ENCODE results near the gene SLK.

SLK gene

GRCh38 chr10:103941801-103942200, 25.1 kb upstream of the SLK start:
- in situ Hi-C loops (cut with MboI; ENCODE audit: low sequenced_read_pairs) = no loop called here

GRCh38 chr10:103942866-103943265, 24.1 kb upstream of the SLK start:
- in situ Hi-C loops (cut with MboI; ENCODE audit: low sequenced_read_pairs) = no loop called here

GRCh38 chr10:103947799-103948516, 19.0 kb upstream of the SLK start:
- in situ Hi-C loops (cut with MboI; ENCODE audit: low sequenced_read_pairs) = no loop called here

- in situ Hi-C loops (cut with MboI; ENCODE audit: low sequenced_read_pairs) = no loop called here
Measured at GRCh38 chr10:103949728-103950127, 17.2 kb upstream of the SLK start.

GRCh38 chr10:103951183-103951582, 15.8 kb upstream of the SLK start:
- in situ Hi-C loops (cut with MboI; ENCODE audit: low sequenced_read_pairs) = no loop called here

- in situ Hi-C loops (cut with MboI; ENCODE audit: low sequenced_read_pairs) = no loop called here
Measured at GRCh38 chr10:103951942-103952341, 15.0 kb upstream of the SLK start.

- in situ Hi-C loops (cut with MboI; ENCODE audit: low sequenced_read_pairs) = no loop called here
Measured at GRCh38 chr10:103954543-103954942, 12.4 kb upstream of the SLK start.

- in situ Hi-C loops (cut with MboI; ENCODE audit: low sequenced_read_pairs) = no loop called here
Measured at GRCh38 chr10:103958996-103959395, 7.9 kb upstream of the SLK start.

- in situ Hi-C loops (cut with MboI; ENCODE audit: low sequenced_read_pairs) = no loop called here
Measured at GRCh38 chr10:103960103-103960502, 6.8 kb upstream of the SLK start.

GRCh38 chr10:103967448-103968071, 620 bp downstream of the SLK start:
- in situ Hi-C loops (cut with MboI; ENCODE audit: low sequenced_read_pairs) = no loop called here

GRCh38 chr10:103968441-103969391, 1.8 kb downstream of the SLK start:
- in situ Hi-C loops (cut with MboI; ENCODE audit: low sequenced_read_pairs) = no loop called here

- in situ Hi-C loops (cut with MboI; ENCODE audit: low sequenced_read_pairs) = no loop called here
Measured at GRCh38 chr10:103969436-103969835, 2.5 kb downstream of the SLK start.

- in situ Hi-C loops (cut with MboI; ENCODE audit: low sequenced_read_pairs) = no loop called here
Measured at GRCh38 chr10:103969857-103970627, 3.1 kb downstream of the SLK start.

- in situ Hi-C loops (cut with MboI; ENCODE audit: low sequenced_read_pairs) = no loop called here
Measured at GRCh38 chr10:103975169-103975568, 8.2 kb downstream of the SLK start.

GRCh38 chr10:103977204-103977603, 10.3 kb downstream of the SLK start:
- in situ Hi-C loops (cut with MboI; ENCODE audit: low sequenced_read_pairs) = no loop called here

- in situ Hi-C loops (cut with MboI; ENCODE audit: low sequenced_read_pairs) = no loop called here
Measured at GRCh38 chr10:103979530-103979929, 12.6 kb downstream of the SLK start.

- in situ Hi-C loops (cut with MboI; ENCODE audit: low sequenced_read_pairs) = no loop called here
Measured at GRCh38 chr10:103980288-103980906, 13.5 kb downstream of the SLK start.

- in situ Hi-C loops (cut with MboI; ENCODE audit: low sequenced_read_pairs) = no loop called here
Measured at GRCh38 chr10:103982639-103983038, 15.7 kb downstream of the SLK start.

GRCh38 chr10:103983367-103983911, 16.5 kb downstream of the SLK start:
- in situ Hi-C loops (cut with MboI; ENCODE audit: low sequenced_read_pairs) = no loop called here

- in situ Hi-C loops (cut with MboI; ENCODE audit: low sequenced_read_pairs) = no loop called here
Measured at GRCh38 chr10:103985726-103986125, 18.8 kb downstream of the SLK start.
